GM11168 (cell line): Measurements from ENCODE around the gene ICE1.
"Not testable (repeated sequence)": the region's sequence is repeated elsewhere in the genome, so short reads cannot be mapped to it uniquely, and the experiment has no call there.

Source experiments
- in situ Hi-C: fragments of 300-500 bp; cut with MboI; formaldehyde crosslinking; loops from one replicate; pipeline ENCODE4 v1.12.0; 2022; ENCODE audit warnings: low sequenced_read_pairs; ENCODE audit not compliant: unreplicated experiment

ICE1 gene

GRCh38 chr5:5421961-5422818 lies at the start of gene ICE1:
Gene ICE1, plus strand, starts transcription at chr5:5422677. Its CDS starts 239 bp downstream, at chr5:5422916.
- in situ Hi-C loops: loop anchor here (25.0 kb wide), 1 partner anchor 285 kb away; the partner anchor contains the start of gene ADAMTS16

DNA sequence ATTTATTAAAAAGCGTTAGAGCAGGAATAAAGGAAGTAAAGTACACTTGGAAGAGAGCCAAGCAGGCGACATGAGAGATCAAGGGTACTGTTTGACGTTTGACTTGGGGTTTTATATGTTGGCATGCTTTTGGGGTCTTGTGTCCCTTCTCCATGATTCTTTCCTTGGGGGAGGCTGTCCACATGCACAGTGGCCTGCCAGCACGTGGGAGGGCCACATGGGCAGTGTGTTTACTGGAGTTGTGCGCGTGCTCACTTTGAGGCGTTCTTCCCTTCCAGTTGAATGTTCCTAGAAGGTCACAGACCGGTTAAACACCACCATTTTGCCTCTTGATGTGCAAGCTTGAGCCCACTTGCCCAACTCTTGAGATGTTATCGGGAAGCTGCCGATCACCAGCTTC lies 49.5 kb upstream of the ICE1 start:
- in situ Hi-C loops: no loop called here

- in situ Hi-C loops: no loop called here
Observed at GRCh38 chr5:5373351-5373989, 49.0 kb upstream of the ICE1 start.

GRCh38 chr5:5374009-5374715 lies 48.3 kb upstream of the ICE1 start:
- in situ Hi-C loops: no loop called here

DNA sequence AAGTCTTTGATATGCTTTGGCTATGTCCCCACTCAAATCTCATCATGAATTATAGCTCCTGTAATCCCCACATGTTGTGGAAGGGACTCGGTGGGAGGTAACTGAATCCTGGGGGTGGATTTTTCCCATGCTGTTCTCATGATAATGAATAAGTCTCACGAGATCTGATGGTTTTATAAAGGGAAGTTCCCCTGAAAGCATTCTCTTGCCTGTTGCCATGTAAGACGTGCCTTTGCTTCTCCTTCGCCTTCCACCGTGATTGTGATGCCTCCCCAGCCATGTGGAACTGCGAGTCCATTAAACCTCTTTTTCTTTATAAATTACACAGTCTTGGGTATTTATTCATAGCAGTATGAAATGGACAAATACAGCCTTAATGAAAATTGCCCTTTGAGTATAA lies 44.7 kb upstream of the ICE1 start:
- in situ Hi-C loops: no loop called here

DNA sequence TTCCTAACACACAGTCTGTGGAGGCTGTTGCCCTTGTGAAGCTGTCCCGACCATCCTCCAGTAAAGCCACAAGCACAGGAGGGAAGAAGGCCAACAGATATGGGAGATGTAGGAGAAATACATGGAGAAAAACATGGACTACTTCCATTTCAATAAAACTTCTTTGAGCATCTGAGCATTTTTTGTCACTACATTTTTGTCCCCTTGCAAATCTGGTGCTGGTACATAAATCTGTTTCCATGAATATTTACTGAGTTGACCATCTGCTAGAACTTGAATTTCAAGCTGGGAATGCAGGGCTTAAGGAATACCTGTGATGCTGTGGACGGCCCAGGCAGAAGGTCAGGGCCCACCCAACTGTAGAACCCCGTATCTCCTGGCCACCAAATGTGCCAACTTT lies 43.9 kb upstream of the ICE1 start:
- in situ Hi-C loops: no loop called here

GRCh38 chr5:5380298-5380697 lies 42.2 kb upstream of the ICE1 start:
- in situ Hi-C loops: no loop called here

- in situ Hi-C loops: no loop called here
Observed at GRCh38 chr5:5381310-5381913, 41.1 kb upstream of the ICE1 start.

GRCh38 chr5:5383461-5383860 lies 39.0 kb upstream of the ICE1 start:
- in situ Hi-C loops: no loop called here

DNA sequence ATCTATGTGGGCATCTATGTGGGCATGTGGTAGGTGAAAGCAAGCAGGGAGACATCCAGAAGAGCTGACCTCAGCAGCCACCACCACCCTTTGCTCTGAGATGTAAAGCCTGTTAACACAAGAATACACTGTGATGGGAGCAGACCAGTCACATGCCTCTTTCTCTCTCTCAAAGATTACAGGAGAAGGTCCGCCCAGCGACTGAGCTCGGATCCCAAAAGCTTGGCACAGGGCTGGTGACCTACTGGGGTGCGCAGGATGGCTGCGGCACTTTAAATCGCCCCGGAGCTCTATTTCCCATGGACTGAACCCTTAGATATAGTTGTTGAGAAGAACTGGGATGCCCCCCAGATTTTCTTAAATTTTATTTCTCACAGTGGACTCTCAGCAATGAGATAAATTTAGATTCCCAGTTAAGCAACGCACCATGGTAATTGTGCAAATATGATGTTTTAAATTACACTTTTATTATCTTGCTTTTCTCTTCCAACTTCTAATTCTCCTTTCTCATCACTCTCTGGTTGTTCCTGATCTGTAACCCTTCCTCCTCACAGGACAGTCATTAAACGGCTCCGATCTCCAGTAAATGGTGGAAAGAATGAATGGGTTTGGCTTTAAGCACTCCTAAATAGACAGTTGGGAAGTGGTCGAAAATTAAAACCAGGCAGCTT lies 37.7 kb upstream of the ICE1 start:
- in situ Hi-C loops: no loop called here

GRCh38 chr5:5385331-5385662 lies 37.2 kb upstream of the ICE1 start:
- in situ Hi-C loops: no loop called here

- in situ Hi-C loops: no loop called here
Observed at GRCh38 chr5:5386329-5386728, 36.1 kb upstream of the ICE1 start.

- in situ Hi-C loops: no loop called here
Observed at GRCh38 chr5:5387192-5387591, 35.3 kb upstream of the ICE1 start.

- in situ Hi-C loops: no loop called here
Observed at GRCh38 chr5:5387777-5388176, 34.7 kb upstream of the ICE1 start.

DNA sequence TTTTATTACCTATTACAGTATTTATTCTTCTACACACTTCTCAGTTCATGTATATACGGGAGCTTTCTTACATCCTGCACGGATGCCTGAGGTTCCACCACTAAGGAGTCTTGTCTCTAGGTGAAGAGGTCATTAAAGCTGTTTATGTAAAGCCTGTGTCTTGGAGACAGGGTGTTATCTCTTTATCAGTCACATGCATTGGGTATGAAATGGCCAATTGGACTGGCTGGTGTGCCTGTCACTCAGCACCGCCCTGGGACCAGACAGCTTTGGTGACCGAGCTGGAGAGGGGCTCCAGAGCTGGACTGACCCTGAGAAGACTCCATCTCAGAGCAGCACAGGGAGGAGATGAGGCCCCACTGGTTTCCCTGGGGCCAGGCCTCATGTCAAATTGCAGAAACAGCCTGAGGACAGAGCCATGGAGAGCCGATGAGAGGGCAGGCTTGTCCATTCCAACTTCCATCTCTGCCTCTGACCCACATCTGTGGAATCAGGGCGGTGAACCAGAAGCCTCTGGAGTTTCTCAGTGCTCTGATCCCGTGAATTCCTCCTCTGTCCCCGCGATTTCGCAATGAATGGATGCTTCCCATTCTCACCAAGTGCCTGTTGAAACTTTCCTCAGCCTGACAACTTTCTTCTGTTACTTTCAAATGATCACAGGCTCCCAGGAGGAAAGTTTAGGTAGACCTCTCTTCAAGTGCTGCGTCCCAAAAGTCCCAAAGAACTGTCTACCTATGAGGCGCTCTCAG lies 32.2 kb upstream of the ICE1 start:
- in situ Hi-C loops: not testable (repeated sequence)

DNA sequence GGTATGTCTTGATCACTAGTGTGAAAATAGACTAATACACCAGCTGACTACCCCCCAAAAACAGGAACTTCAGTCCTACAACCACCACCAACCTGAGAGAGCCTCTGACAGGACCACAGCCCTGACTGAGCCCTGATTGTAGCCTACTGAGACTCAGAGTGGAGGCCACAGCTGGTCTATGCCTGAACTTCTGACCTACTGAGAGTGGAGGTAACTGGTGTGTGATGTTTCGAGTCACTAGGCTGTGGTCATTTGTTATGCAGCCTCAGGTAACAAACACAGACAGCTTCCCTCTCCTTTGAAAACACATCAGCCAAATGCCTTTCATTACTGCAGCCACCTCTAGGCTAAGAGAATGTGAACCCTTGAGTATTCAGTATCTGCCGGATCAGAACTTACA lies 30.0 kb upstream of the ICE1 start:
- in situ Hi-C loops: not testable (repeated sequence)

- in situ Hi-C loops: not testable (repeated sequence)
Observed at GRCh38 chr5:5394384-5394986, 28.0 kb upstream of the ICE1 start.

- in situ Hi-C loops: not testable (repeated sequence)
Observed at GRCh38 chr5:5395093-5395492, 27.4 kb upstream of the ICE1 start.

- in situ Hi-C loops: no loop called here
Observed at GRCh38 chr5:5398071-5398470, 24.4 kb upstream of the ICE1 start.
